Stomach (tissue), 4 donors: ENCODE data around the gene COP1.

Experiments
- EP300 ChIP-seq: sonication (generic); formaldehyde crosslinking; IDR thresholded peaks from one replicate; pipeline ENCODE4 v1.6.1; 2017; ENCODE audit warnings: antibody characterized with exemption
- POLR2AphosphoS5 ChIP-seq, 3 donors: sonication (generic); formaldehyde crosslinking; IDR thresholded peaks; one replicate each; pipeline ENCODE4 v1.6.1; 2016; ENCODE audit warnings: antibody characterized with exemption in 3 of 3
- TF ChIP-seq, protein P1 (sequence below), 7 experiments: fragments of 450-650 bp in 4 of 7; fragments of 200-600 bp in 3 of 7; sonication (generic) in 3 of 7; IDR thresholded peaks; one replicate each; pipeline ENCODE4 v1.5.1; 2016 to 2019; ENCODE audit warnings: antibody characterized with exemption in 7 of 7, control low read depth in 2 of 7, mild to moderate bottlenecking in 1 of 7

DNA sequence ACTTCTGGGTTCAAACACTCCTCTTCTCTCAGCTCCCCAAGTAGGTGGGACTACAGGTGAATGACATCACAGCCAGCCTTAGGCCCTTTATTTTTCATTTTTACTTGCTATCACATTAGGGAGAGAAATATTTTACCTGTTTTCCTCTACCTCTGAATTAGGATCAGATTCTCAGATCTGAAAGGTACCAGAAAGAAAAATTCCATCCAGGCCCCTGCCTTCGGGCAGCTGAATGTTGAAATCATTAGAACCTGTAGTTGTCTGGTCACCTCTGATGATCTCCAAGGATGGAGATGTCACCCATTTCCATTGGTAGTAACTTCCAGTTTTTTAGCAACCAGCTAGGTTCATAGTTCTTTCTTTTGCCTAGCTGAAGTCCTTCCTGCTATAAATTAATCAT, 288.1 kb downstream of the COP1 start:
- TF ChIP-seq, protein P1, sequence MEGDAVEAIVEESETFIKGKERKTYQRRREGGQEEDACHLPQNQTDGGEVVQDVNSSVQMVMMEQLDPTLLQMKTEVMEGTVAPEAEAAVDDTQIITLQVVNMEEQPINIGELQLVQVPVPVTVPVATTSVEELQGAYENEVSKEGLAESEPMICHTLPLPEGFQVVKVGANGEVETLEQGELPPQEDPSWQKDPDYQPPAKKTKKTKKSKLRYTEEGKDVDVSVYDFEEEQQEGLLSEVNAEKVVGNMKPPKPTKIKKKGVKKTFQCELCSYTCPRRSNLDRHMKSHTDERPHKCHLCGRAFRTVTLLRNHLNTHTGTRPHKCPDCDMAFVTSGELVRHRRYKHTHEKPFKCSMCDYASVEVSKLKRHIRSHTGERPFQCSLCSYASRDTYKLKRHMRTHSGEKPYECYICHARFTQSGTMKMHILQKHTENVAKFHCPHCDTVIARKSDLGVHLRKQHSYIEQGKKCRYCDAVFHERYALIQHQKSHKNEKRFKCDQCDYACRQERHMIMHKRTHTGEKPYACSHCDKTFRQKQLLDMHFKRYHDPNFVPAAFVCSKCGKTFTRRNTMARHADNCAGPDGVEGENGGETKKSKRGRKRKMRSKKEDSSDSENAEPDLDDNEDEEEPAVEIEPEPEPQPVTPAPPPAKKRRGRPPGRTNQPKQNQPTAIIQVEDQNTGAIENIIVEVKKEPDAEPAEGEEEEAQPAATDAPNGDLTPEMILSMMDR (IDR thresholded peaks at IDR 0.05), result no peak
- TF ChIP-seq POLR2AphosphoS5 (IDR thresholded peaks at IDR 0.05) (no peak), EP300 (no peak)
